T-helper 9 cell (primary cell): ENCODE results near the gene ARHGEF37.

Experiments
- DNase-seq: peaks from one replicate; pipeline ENCODE4 v3.0.0-alpha.2; 2020

Gene ARHGEF37

GRCh38 chr5:149603210-149603609, 21.9 kb downstream of the ARHGEF37 start:
- no peak for DNase-seq

- no peak for DNase-seq
Observed at GRCh38 chr5:149603920-149604319, 22.6 kb downstream of the ARHGEF37 start.

- DNase-seq: no peak
Observed at GRCh38 chr5:149604321-149604720, 23.0 kb downstream of the ARHGEF37 start.

- DNase-seq: no peak
Observed at GRCh38 chr5:149605354-149605997, 24.2 kb downstream of the ARHGEF37 start.

- no peak for DNase-seq
Observed at GRCh38 chr5:149605998-149606724, 24.9 kb downstream of the ARHGEF37 start.

GRCh38 chr5:149608936-149609545, 27.7 kb downstream of the ARHGEF37 start:
- no peak for DNase-seq

GRCh38 chr5:149609640-149610219, 28.4 kb downstream of the ARHGEF37 start:
- DNase-seq: no peak

GRCh38 chr5:149610589-149611255, 29.4 kb downstream of the ARHGEF37 start:
- DNase-seq: no peak

GRCh38 chr5:149611326-149611725, 30.0 kb downstream of the ARHGEF37 start:
- no peak for DNase-seq

GRCh38 chr5:149614034-149614907, 33.0 kb downstream of the ARHGEF37 start:
- DNase-seq: no peak

- DNase-seq: no peak
Observed at GRCh38 chr5:149615976-149616375, 34.7 kb downstream of the ARHGEF37 start.

GRCh38 chr5:149616727-149617285, 35.5 kb downstream of the ARHGEF37 start:
- no peak for DNase-seq

- DNase-seq: no peak
Observed at GRCh38 chr5:149617760-149618306, 36.5 kb downstream of the ARHGEF37 start.

GRCh38 chr5:149618581-149619248, 37.4 kb downstream of the ARHGEF37 start:
- no peak for DNase-seq

- no peak for DNase-seq
Observed at GRCh38 chr5:149621415-149622098, 40.3 kb downstream of the ARHGEF37 start.

GRCh38 chr5:149622466-149622865, 41.2 kb downstream of the ARHGEF37 start:
- no peak for DNase-seq

GRCh38 chr5:149623473-149623872, 42.2 kb downstream of the ARHGEF37 start:
- DNase-seq: no peak

- DNase-seq: no peak
Observed at GRCh38 chr5:149627070-149627469, 45.8 kb downstream of the ARHGEF37 start.

- DNase-seq: no peak
Observed at GRCh38 chr5:149628221-149628620, 46.9 kb downstream of the ARHGEF37 start.

GRCh38 chr5:149628846-149629388, 47.6 kb downstream of the ARHGEF37 start:
- no peak for DNase-seq
